ENCODE measurements around the gene IQGAP3.
"Not testable (repeated sequence)": the region's sequence is repeated elsewhere in the genome, so short reads cannot be mapped to it uniquely, and the experiment has no call there.

IQGAP3 gene

GRCh38 chr1:156571261-156571852, 1.0 kb downstream of the IQGAP3 start:
- no peak for DNase-seq (ENCODE audit: low read depth, low spot score)

GRCh38 chr1:156566436-156566835, 5.9 kb downstream of the IQGAP3 start:
- no peak for DNase-seq (ENCODE audit: low read depth, low spot score)

GRCh38 chr1:156565519-156565918, 6.8 kb downstream of the IQGAP3 start:
- no peak for DNase-seq (ENCODE audit: low read depth, low spot score)

- no peak for DNase-seq (ENCODE audit: low read depth, low spot score)
Measured at GRCh38 chr1:156560585-156561163, 11.7 kb downstream of the IQGAP3 start.

GRCh38 chr1:156559797-156560385, 12.5 kb downstream of the IQGAP3 start:
- no peak for DNase-seq (ENCODE audit: low read depth, low spot score)

GRCh38 chr1:156559086-156559796, 13.1 kb downstream of the IQGAP3 start:
- DNase-seq (ENCODE audit: low read depth, low spot score): no peak

GRCh38 chr1:156556354-156556753, 16.0 kb downstream of the IQGAP3 start:
- no peak for DNase-seq (ENCODE audit: low read depth, low spot score)

- no peak for DNase-seq (ENCODE audit: low read depth, low spot score)
Measured at GRCh38 chr1:156555715-156556114, 16.6 kb downstream of the IQGAP3 start.

- DNase-seq (ENCODE audit: low read depth, low spot score): no peak
Measured at GRCh38 chr1:156554971-156555370, 17.4 kb downstream of the IQGAP3 start.

GRCh38 chr1:156553860-156554485, 18.4 kb downstream of the IQGAP3 start:
- DNase-seq (ENCODE audit: low read depth, low spot score): no peak

GRCh38 chr1:156552937-156553336, 19.4 kb downstream of the IQGAP3 start:
- DNase-seq (ENCODE audit: low read depth, low spot score): not testable (repeated sequence)

GRCh38 chr1:156552518-156552917, 19.8 kb downstream of the IQGAP3 start:
- DNase-seq (ENCODE audit: low read depth, low spot score): no peak

GRCh38 chr1:156551869-156552268, 20.5 kb downstream of the IQGAP3 start:
- no peak for DNase-seq (ENCODE audit: low read depth, low spot score)

GRCh38 chr1:156551066-156551643, 21.2 kb downstream of the IQGAP3 start:
- DNase-seq (ENCODE audit: low read depth, low spot score): no peak

- DNase-seq (ENCODE audit: low read depth, low spot score): no peak
Measured at GRCh38 chr1:156550346-156550745, 22.0 kb downstream of the IQGAP3 start.

- no peak for DNase-seq (ENCODE audit: low read depth, low spot score)
Measured at GRCh38 chr1:156549831-156550230, 22.5 kb downstream of the IQGAP3 start.

GRCh38 chr1:156549390-156549789, 23.0 kb downstream of the IQGAP3 start:
- no peak for DNase-seq (ENCODE audit: low read depth, low spot score)

- no peak for DNase-seq (ENCODE audit: low read depth, low spot score)
Measured at GRCh38 chr1:156547982-156548381, 24.4 kb downstream of the IQGAP3 start.

GRCh38 chr1:156547434-156547833, 24.9 kb downstream of the IQGAP3 start:
- no peak for DNase-seq (ENCODE audit: low read depth, low spot score)

- no peak for DNase-seq (ENCODE audit: low read depth, low spot score)
Measured at GRCh38 chr1:156546267-156546666, 26.1 kb downstream of the IQGAP3 start.

- no peak for DNase-seq (ENCODE audit: low read depth, low spot score)
Measured at GRCh38 chr1:156544592-156545102, 27.7 kb downstream of the IQGAP3 start.

- no peak for DNase-seq (ENCODE audit: low read depth, low spot score)
Measured at GRCh38 chr1:156543066-156543465, 29.3 kb downstream of the IQGAP3 start.
